Panc1 (cell line): Measurements from ENCODE around the gene CDH8.

Experiments used
- CTCF ChIP-seq: fragments of 450-650 bp; IDR thresholded peaks from 2 replicates; pipeline ENCODE4 v1.5.1; 2017; ENCODE audit warnings: mild to moderate bottlenecking
- SIN3A ChIP-seq: IDR thresholded peaks from 2 replicates; pipeline ENCODE4 v1.6.1; 2012; ENCODE audit warnings: low read depth, mild to moderate bottlenecking, low read length, moderate library complexity, borderline replicate concordance; ENCODE audit not compliant: insufficient read depth

- TF ChIP-seq CTCF (no peak), SIN3A (no peak)
These were observed 134.5 kb downstream of the CDH8 start for GRCh38 chr16:61901689-61902088.
